ENCODE measurements around the gene CCT6B. TPM values are rescaled to one million over a fixed set of nuclear protein-coding genes. Genes with fewer than 3 reads are reported as not detected.

The CCT6B gene
- total RNA-seq, 2 experiments from 2014 or later, result 4.6 to 4.9 TPM

DNA sequence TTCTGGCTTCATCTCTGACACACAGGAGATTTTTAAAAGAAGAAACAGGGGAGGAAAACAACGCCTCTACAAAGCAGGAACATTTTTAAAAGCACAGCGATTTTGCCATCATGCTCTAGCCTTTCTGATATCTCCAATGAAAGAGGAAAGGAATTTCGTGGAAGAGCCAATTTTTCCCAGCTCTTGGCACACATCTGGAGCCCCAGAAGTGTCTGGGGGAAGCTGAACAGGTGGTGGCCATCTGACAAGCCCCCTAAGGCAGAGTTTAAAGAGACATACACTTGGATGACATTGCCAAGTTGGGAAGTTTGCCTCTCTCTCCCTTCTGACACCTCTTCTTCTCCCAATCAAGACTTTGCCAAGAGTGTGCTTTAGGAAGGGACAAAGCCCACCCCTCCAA, 82.1 kb downstream of the CCT6B start:
- TF ChIP-seq, protein P1, sequence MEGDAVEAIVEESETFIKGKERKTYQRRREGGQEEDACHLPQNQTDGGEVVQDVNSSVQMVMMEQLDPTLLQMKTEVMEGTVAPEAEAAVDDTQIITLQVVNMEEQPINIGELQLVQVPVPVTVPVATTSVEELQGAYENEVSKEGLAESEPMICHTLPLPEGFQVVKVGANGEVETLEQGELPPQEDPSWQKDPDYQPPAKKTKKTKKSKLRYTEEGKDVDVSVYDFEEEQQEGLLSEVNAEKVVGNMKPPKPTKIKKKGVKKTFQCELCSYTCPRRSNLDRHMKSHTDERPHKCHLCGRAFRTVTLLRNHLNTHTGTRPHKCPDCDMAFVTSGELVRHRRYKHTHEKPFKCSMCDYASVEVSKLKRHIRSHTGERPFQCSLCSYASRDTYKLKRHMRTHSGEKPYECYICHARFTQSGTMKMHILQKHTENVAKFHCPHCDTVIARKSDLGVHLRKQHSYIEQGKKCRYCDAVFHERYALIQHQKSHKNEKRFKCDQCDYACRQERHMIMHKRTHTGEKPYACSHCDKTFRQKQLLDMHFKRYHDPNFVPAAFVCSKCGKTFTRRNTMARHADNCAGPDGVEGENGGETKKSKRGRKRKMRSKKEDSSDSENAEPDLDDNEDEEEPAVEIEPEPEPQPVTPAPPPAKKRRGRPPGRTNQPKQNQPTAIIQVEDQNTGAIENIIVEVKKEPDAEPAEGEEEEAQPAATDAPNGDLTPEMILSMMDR (IDR thresholded peaks at IDR 0.05), result no peak
- POLR2A ChIA-PET, result interaction anchor here (0.5 kb wide), 1 partner anchor 784 kb away, joined by 3 read pairs; no protein-coding TSS in a partner anchor
- intact Hi-C loops (cut with DNase I, micrococcal nuclease), result no loop called here
- Mint-ChIP-seq H3K9me3 (no peaks in the 10 kb centered on the region), H3K4me3 (no peak overlapping the region), H3K27ac (no peak overlapping the region), H3K27me3 (peaks cover 19% of the 10 kb centered on the region), H3K36me3 (ENCODE audit: low read depth) (no peaks in the 10 kb centered on the region), H3K4me1 (ENCODE audit: low read depth) (no peaks in the 10 kb centered on the region)
- no peaks in the 10 kb centered on the region for H3K4me1 ChIP-seq (ENCODE audit: insufficient read depth, low read length)
- ATAC-seq (ENCODE audit: poor library complexity) (no peak), DNase-seq (no peak)
- no peaks in the 10 kb centered on the region for H3K9me3 ChIP-seq (ENCODE audit: control insufficient read depth in 1 of 2, insufficient read depth in 1 of 2, low read length in 2 of 2)
- CTCF ChIA-PET, result no interaction called here
- no peaks in the 10 kb centered on the region for H3K36me3 ChIP-seq (ENCODE audit: insufficient read depth, low read length)
- H3K27ac ChIP-seq (ENCODE audit: low read depth in 1 of 2, low read length in 2 of 2), result no peak overlapping the region
- no peak overlapping the region for H3K4me3 ChIP-seq (ENCODE audit: low read length)
- peaks cover 5 to 7% of the 10 kb centered on the region in 2 experiments for H3K27me3 ChIP-seq (ENCODE audit: control insufficient read depth in 1 of 2, insufficient read depth in 2 of 2, low read length in 2 of 2)

Other genes with a start within 250 kb of the CCT6B start
- 10 to 100 TPM; 34.4 to 39.0 TPM for gene ZNF830, start 80 bp upstream of the CCT6B start, total RNA-seq
- 10 to 100 TPM; 44.6 to 49.1 TPM for gene LIG3, start 19.1 kb upstream of the CCT6B start, total RNA-seq
- gene RFFL, start 102.2 kb upstream of the CCT6B start, total RNA-seq, result 10 to 100 TPM; 57.8 to 66.1 TPM
- gene RAD51D, start 158.4 kb upstream of the CCT6B start, total RNA-seq, result 1 to 10 TPM; 6.2 to 8.6 TPM
- not detected for gene FNDC8, start 160.2 kb upstream of the CCT6B start, total RNA-seq
- gene NLE1, start 180.8 kb upstream of the CCT6B start, total RNA-seq, result 1 to 10 TPM; 8.9 to 9.5 TPM
- under 1 TPM; 0.11 to 0.20 TPM for gene UNC45B, start 186.4 kb upstream of the CCT6B start, total RNA-seq
- gene SLC35G3, start 232.9 kb upstream of the CCT6B start, total RNA-seq, result not detected

Data from CD4-positive, alpha-beta T cell (primary cell).